Activated naive CD4-positive, alpha-beta T cell treated with anti-CD3 and anti-CD28 coated beads, Interleukin-2, amount 10 ng/mL, durations not matched to agents 7 days and 5 days (primary cell): ENCODE data around the gene TK1.
A peak's percentile ranks its signal among the peaks of the same experiment; 100 is the strongest.

Source experiments
- CTCF ChIA-PET: fragments of 350-600 bp; sonication (Branson Sonifier 250); formaldehyde crosslinking; loops from one replicate; lab custom pipeline; 2021; ENCODE audit warnings: antibody characterized with exemption; lab: Charles Lee
- DNase-seq: peaks from one replicate; pipeline ENCODE4 v3.0.0-alpha.2; 2020
- H3K27ac Mint-ChIP-seq: one replicate; pipeline ENCODE4 v1.8.0; 2021; ENCODE audit warnings: mild to moderate bottlenecking, moderate library complexity, mixed read lengths
- H3K27me3 Mint-ChIP-seq: one replicate; pipeline ENCODE4 v1.8.0; 2021; ENCODE audit warnings: mild to moderate bottlenecking, mixed read lengths
- H3K36me3 Mint-ChIP-seq: one replicate; pipeline ENCODE4 v1.8.0; 2021; ENCODE audit warnings: mixed read lengths
- H3K4me1 Mint-ChIP-seq: one replicate; pipeline ENCODE4 v1.8.0; 2021; ENCODE audit warnings: mixed read lengths
- H3K4me3 Mint-ChIP-seq: one replicate; pipeline ENCODE4 v1.8.0; 2021; ENCODE audit warnings: mild to moderate bottlenecking, moderate library complexity, mixed read lengths
- H3K9me3 Mint-ChIP-seq: one replicate; pipeline ENCODE4 v1.8.0; 2021; ENCODE audit warnings: mixed read lengths

TK1 gene

GRCh38 chr17:78134899-78135385 lies 51.9 kb downstream of the TK1 start:
- CTCF ChIA-PET = interaction anchor here (1.3 to 8.0 kb wide), 6 partner anchors 12 to 51 kb away, joined by 4 to 113 read pairs (median 8); partner anchors contain the start of genes TK1 and TMC6
- H3K9me3 Mint-ChIP-seq = no peaks in the 10 kb centered on the region
- peaks cover 66% of the 10 kb centered on the region for H3K4me1 Mint-ChIP-seq
- H3K27ac Mint-ChIP-seq = peak overlapping the region; percentile 73
- no peak overlapping the region for H3K4me3 Mint-ChIP-seq
- DNase-seq = no peak
- H3K36me3 Mint-ChIP-seq = peaks cover 67% of the 10 kb centered on the region
- peaks cover 4% of the 10 kb centered on the region for H3K27me3 Mint-ChIP-seq

- Mint-ChIP-seq H3K9me3 (no peaks in the 10 kb centered on the region), H3K27me3 (peaks cover 4% of the 10 kb centered on the region), H3K4me1 (peaks cover 68% of the 10 kb centered on the region), H3K4me3 (peak overlapping the region; percentile 79), H3K27ac (peak overlapping the region; percentile 85), H3K36me3 (peaks cover 66% of the 10 kb centered on the region)
- CTCF ChIA-PET = interaction anchor here (0.6 to 8.0 kb wide), 5 partner anchors 11 to 205 kb away, joined by 4 to 113 read pairs (median 6); partner anchors contain the start of genes TK1 and TMC6
- peak; percentile 93 for DNase-seq
Measured at GRCh38 chr17:78133971-78134898, 52.6 kb downstream of the TK1 start.

DNA sequence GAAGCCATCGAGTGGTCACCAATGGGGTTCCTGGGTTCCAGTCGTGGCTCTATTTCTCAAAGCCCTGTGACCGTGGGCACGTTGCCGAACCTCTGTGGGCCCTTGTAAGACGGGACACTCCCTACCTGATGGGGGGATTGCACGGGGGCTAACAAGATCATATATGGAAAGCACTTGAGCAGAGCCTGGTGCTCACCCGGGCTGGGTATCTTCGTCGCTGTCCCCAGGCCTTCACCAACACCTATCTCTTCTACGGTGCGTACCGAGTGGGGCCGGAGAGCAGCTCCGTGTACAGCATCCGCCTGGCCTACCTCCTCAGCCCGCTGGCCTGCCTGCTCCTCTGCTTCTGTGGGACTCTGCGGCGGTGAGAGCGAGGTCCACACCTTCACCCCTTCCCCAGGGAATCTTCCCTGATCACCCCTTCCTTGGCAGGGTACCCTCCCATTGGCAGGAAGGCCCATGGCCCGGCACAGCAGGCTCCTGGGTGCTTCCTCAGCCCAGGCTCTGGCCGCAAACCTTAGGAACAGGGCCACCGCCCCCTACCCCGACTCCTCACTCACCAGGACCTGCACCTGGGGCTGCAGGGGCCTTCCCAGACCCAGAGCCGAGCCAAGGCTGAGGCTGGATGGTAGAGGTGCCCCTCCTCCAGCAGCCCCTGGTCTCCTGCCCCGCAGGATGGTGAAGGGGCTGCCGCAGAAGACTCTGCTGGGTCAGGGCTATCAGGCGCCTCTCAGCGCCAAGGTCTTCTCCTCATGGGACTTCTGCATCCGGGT lies 53.5 kb downstream of the TK1 start:
- no peak for DNase-seq

DNA sequence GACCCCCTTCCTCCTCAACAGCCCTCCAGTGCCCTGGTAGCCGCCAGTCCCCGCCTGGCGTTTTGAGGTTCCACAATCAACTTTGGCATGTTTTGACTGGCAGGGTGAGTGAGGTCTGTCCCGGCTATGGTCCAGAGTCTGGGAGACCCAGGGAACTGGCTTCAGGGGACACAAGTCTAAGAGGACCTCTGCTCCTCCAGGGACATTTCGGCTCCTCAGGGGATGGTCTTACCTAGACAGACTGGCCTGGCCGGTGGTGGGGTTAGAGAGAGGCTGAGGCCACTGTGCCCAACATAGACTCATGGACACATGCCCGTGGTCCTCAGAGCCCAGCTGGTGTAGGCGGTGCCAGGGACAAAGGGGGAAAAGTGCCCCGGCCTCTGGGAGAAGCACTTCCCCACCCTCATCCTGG lies 54.1 kb downstream of the TK1 start:
- DNase-seq = no peak
- peak overlapping the region; percentile 79 for H3K4me3 Mint-ChIP-seq
- CTCF ChIA-PET = interaction anchor here (1.4 to 8.0 kb wide), 4 partner anchors 10 to 44 kb away, joined by 3 to 113 read pairs (median 56); partner anchors contain the start of gene TMC6
- H3K9me3 Mint-ChIP-seq = no peaks in the 10 kb centered on the region
- peaks cover 4% of the 10 kb centered on the region for H3K27me3 Mint-ChIP-seq
- H3K27ac Mint-ChIP-seq = peak overlapping the region; percentile 85
- peaks cover 65% of the 10 kb centered on the region for H3K36me3 Mint-ChIP-seq
- H3K4me1 Mint-ChIP-seq = peaks cover 58% of the 10 kb centered on the region

More for the DNA sequence above, 53.5 kb downstream of the TK1 start:
- H3K27me3 Mint-ChIP-seq = peaks cover 4% of the 10 kb centered on the region
- H3K9me3 Mint-ChIP-seq = no peaks in the 10 kb centered on the region
- peak overlapping the region; percentile 85 for H3K27ac Mint-ChIP-seq
- H3K4me3 Mint-ChIP-seq = peak overlapping the region; percentile 79
- CTCF ChIA-PET = interaction anchor here (0.6 to 8.0 kb wide), 4 partner anchors 10 to 206 kb away, joined by 4 to 113 read pairs (median 56); partner anchors contain the start of gene TMC6
- H3K36me3 Mint-ChIP-seq = peaks cover 64% of the 10 kb centered on the region
- peaks cover 64% of the 10 kb centered on the region for H3K4me1 Mint-ChIP-seq

DNA sequence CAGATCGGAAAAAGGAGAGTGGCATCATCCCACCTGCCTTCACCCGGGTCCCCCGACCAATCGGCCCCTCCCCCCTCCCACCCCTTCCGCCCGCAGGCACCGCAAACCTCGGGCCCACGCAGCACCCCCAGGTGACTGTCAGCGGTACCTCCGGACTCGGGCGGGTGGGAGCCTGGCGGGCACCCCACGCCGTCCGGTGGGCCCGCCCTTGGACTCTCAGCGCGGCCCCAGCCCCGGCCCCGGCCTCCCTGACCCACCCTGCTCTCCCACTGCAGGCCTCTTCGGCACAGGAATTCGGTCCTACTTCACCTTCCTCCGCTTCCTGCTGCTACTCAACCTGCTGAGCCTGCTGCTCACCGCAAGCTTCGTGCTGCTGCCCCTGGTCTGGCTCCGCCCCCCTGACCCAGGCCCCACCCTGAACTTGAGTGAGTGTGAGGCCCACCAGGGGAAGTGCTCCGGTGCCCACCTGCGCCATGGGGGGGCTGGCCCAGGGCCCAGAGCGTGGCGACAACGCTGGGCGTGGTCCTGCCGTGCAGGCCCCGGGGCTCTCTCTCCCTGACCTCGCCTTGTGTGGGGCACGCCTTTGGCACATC lies 54.7 kb downstream of the TK1 start:
- Mint-ChIP-seq H3K27me3 (peaks cover 4% of the 10 kb centered on the region), H3K4me1 (peaks cover 53% of the 10 kb centered on the region), H3K27ac (peak overlapping the region; percentile 85), H3K9me3 (no peaks in the 10 kb centered on the region), H3K36me3 (peaks cover 64% of the 10 kb centered on the region), H3K4me3 (peak overlapping the region; percentile 79)
- CTCF ChIA-PET = interaction anchor here (1.4 to 8.0 kb wide), 2 partner anchors 9 to 44 kb away, joined by 3 to 108 read pairs; partner anchors contain the start of gene TMC6
- peak; percentile 84 for DNase-seq

- Mint-ChIP-seq H3K9me3 (no peaks in the 10 kb centered on the region), H3K27me3 (peaks cover 4% of the 10 kb centered on the region), H3K36me3 (peaks cover 62% of the 10 kb centered on the region), H3K27ac (peak overlapping the region; percentile 100), H3K4me1 (peaks cover 49% of the 10 kb centered on the region), H3K4me3 (peak overlapping the region; percentile 95)
- DNase-seq = peak; percentile 61
- CTCF ChIA-PET = interaction anchor here (1.2 to 8.0 kb wide), 5 partner anchors 8 to 45 kb away, joined by 3 to 108 read pairs (median 8); partner anchors contain the start of gene TMC6
Measured at GRCh38 chr17:78131172-78132083, 55.4 kb downstream of the TK1 start.

DNA sequence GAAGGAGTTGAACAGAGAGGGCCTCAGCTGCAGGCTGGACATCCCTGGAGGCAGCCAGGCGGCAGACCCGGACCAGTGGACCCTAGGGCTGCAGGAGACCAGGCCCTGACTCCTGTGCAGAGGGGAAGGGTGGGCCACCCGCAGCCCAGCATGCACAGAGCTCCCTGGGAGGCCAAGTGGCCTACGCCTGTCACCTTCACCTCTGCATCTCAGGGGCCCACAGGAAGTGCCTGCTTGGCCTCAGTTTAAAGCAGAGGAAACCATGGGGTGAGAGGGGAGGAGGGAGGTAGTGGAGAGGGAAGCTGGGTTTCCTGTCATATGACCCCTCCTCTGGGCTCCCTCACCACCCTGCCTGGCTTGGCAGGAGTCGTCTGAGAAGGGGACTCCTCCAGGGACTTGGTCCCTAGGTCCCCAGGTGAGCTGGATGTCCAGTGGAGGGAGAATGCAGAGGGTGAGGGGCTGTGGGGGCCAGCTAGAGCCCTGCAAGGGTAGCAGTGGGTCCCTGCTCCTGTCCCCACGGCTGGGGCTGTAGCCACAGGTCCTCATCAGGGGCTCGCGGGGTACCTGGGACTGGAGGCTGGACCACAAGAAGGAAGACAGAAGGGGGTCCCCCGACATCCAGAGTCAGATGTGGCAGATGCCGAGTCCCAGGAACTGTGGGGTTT lies 56.3 kb downstream of the TK1 start, which contains the start of gene TMC8:
TSS of gene TMC8 (plus strand) at position 335 of the 665 bp plus-strand sequence. CDS start 818 bp downstream, outside the sequence.
- peaks cover 4% of the 10 kb centered on the region for H3K27me3 Mint-ChIP-seq
- CTCF ChIA-PET = interaction anchor here (1.2 to 2.3 kb wide), 4 partner anchors 9 to 46 kb away, joined by 4 to 10 read pairs (median 8); no protein-coding TSS in a partner anchor
- peak; percentile 93 for DNase-seq
- no peaks in the 10 kb centered on the region for H3K9me3 Mint-ChIP-seq
- H3K4me1 Mint-ChIP-seq = peaks cover 46% of the 10 kb centered on the region
- H3K36me3 Mint-ChIP-seq = peaks cover 58% of the 10 kb centered on the region
- peak within 1 kb of the TSS; percentile 95 for H3K4me3 Mint-ChIP-seq
- peak within 1 kb of the TSS; percentile 100 for H3K27ac Mint-ChIP-seq

DNA sequence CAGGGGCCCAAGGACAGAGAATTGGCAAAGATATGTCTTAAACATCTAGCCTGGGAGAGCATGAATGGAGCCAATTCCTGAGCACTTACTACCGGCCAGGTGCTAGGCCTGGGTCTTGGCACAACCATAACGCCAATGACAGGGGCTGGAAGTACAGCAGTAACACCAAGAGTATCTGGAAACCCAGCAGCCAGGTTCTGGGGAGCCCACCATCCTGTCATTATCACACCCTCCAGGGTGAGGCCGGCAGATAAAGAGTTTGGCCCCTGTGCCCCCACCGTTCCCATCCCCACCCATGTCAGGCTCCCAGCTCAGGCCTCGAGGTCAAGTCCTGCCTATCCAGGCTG lies 56.8 kb downstream of the TK1 start:
- Mint-ChIP-seq H3K36me3 (peaks cover 58% of the 10 kb centered on the region), H3K9me3 (no peaks in the 10 kb centered on the region), H3K4me3 (peak overlapping the region; percentile 95), H3K4me1 (peaks cover 43% of the 10 kb centered on the region), H3K27me3 (peaks cover 4% of the 10 kb centered on the region), H3K27ac (peak overlapping the region; percentile 100)
- CTCF ChIA-PET = interaction anchor here (1.2 to 2.3 kb wide), 4 partner anchors 9 to 46 kb away, joined by 4 to 10 read pairs (median 8); no protein-coding TSS in a partner anchor
- no peak for DNase-seq

- H3K27me3 Mint-ChIP-seq = peaks cover 4% of the 10 kb centered on the region
- CTCF ChIA-PET = interaction anchor here (2.0 to 2.3 kb wide), 3 partner anchors 8 to 16 kb away, joined by 8 to 10 read pairs (median 9); no protein-coding TSS in a partner anchor
- peaks cover 42% of the 10 kb centered on the region for H3K4me1 Mint-ChIP-seq
- no peaks in the 10 kb centered on the region for H3K9me3 Mint-ChIP-seq
- H3K36me3 Mint-ChIP-seq = peaks cover 56% of the 10 kb centered on the region
- peak; percentile 75 for DNase-seq
- peak overlapping the region; percentile 100 for H3K27ac Mint-ChIP-seq
- peak overlapping the region; percentile 95 for H3K4me3 Mint-ChIP-seq
Measured at GRCh38 chr17:78129351-78130089, 57.3 kb downstream of the TK1 start.

GRCh38 chr17:78128551-78129350 lies 58.1 kb downstream of the TK1 start, which contains the start of gene TMC6:
TMC6 (minus strand) TSS chr17:78128755; CDS start chr17:78126832, 1,923 bp downstream.
- H3K36me3 Mint-ChIP-seq = peaks cover 53% of the 10 kb centered on the region
- H3K9me3 Mint-ChIP-seq = no peaks in the 10 kb centered on the region
- peak; percentile 86 for DNase-seq
- H3K27ac Mint-ChIP-seq = peak within 1 kb of the TSS; percentile 100
- H3K4me3 Mint-ChIP-seq = peak within 1 kb of the TSS; percentile 95
- CTCF ChIA-PET = interaction anchor here (0.9 to 11.6 kb wide), 6 partner anchors 7 to 48 kb away, joined by 3 to 108 read pairs (median 8); no protein-coding TSS in a partner anchor
- peaks cover 4% of the 10 kb centered on the region for H3K27me3 Mint-ChIP-seq
- H3K4me1 Mint-ChIP-seq = peaks cover 42% of the 10 kb centered on the region
